ENCODE data around the gene LBR. TPM values are rescaled to one million over a fixed set of nuclear protein-coding genes. Genes with fewer than 3 reads are reported as not detected.

The LBR gene
- polyA plus RNA-seq, 1 donor (not counting 4 experiments of a cell fraction or from before 2014, with no cell fraction given), result 30.5 TPM

- Histone ChIP-seq H3K36me3 (ENCODE audit: control insufficient read depth in 2 of 2, extremely low read depth in 1 of 2, insufficient read depth in 2 of 2, low read length in 2 of 2) (no peaks in the 10 kb centered on the region), H3K9me3 (ENCODE audit: control insufficient read depth, low read depth, low read length) (no peaks in the 10 kb centered on the region), H3K4me2 (ENCODE audit: control insufficient read depth, extremely low read depth, insufficient read depth, low read depth, low read length) (no peak overlapping the region), H3K79me2 (ENCODE audit: control insufficient read depth, insufficient read depth, low read length) (no peaks in the 10 kb centered on the region), H3K4me1 (ENCODE audit: control insufficient read depth, extremely low read depth, insufficient read depth, low read length) (peaks cover 2% of the 10 kb centered on the region), H2AFZ (ENCODE audit: control insufficient read depth, low read length) (no peak overlapping the region), H4K20me1 (ENCODE audit: control insufficient read depth, extremely low read depth, insufficient read depth, low read length) (no peaks in the 10 kb centered on the region), H3K27ac (ENCODE audit: control insufficient read depth, insufficient read depth, low read length) (no peak overlapping the region), H3K9me1 (ENCODE audit: control insufficient read depth, extremely low read depth, insufficient read depth, low read length) (no peaks in the 10 kb centered on the region), H3K9ac (ENCODE audit: control insufficient read depth, extremely low read depth, insufficient read depth, low read length) (no peak overlapping the region), H3K27me3 (ENCODE audit: control insufficient read depth, extremely low read depth, insufficient read depth, low read length) (no peaks in the 10 kb centered on the region), H3K4me3 (ENCODE audit: control insufficient read depth in 2 of 3, extremely low read depth in 1 of 3, insufficient read depth in 2 of 3, low read depth in 1 of 3, low read length in 3 of 3) (no peak overlapping the region)
- dilution Hi-C loops (cut with MboI; ENCODE audit: extremely low pct_ligation_motif_present, low sequenced_read_pairs), result no loop called here
- no peak for DNase-seq (ENCODE audit: low read depth, low spot score)
- no peak for TF ChIP-seq EZH2 (IDR thresholded peaks at IDR 0.05; ENCODE audit: low read length)
- TF ChIP-seq CTCF (optimal IDR thresholded peaks at IDR 0.05 in 1 of 3, IDR thresholded peaks at IDR 0.05 in 1 of 3, conservative IDR thresholded peaks at IDR 0.05 in 1 of 3; ENCODE audit: extremely low read depth in 1 of 3, insufficient read depth in 2 of 3, low read length in 3 of 3), result no peak
- no peak for FAIRE-seq
These were observed 61.8 kb downstream of the LBR start for GRCh38 chr1:225366018-225366417.

GRCh38 chr1:225364439-225364838, 63.4 kb downstream of the LBR start:
- no peaks in the 10 kb centered on the region for H3K9me1 ChIP-seq (ENCODE audit: control insufficient read depth, extremely low read depth, insufficient read depth, low read length)
- DNase-seq (ENCODE audit: low read depth, low spot score), result no peak
- no peak overlapping the region for H3K9ac ChIP-seq (ENCODE audit: control insufficient read depth, extremely low read depth, insufficient read depth, low read length)
- TF ChIP-seq EZH2 (IDR thresholded peaks at IDR 0.05; ENCODE audit: low read length) (no peak), CTCF (optimal IDR thresholded peaks at IDR 0.05 in 1 of 3, IDR thresholded peaks at IDR 0.05 in 1 of 3, conservative IDR thresholded peaks at IDR 0.05 in 1 of 3; ENCODE audit: extremely low read depth in 1 of 3, insufficient read depth in 2 of 3, low read length in 3 of 3) (no peak)
- dilution Hi-C loops (cut with MboI; ENCODE audit: extremely low pct_ligation_motif_present, low sequenced_read_pairs), result no loop called here
- H3K27me3 ChIP-seq (ENCODE audit: control insufficient read depth, extremely low read depth, insufficient read depth, low read length), result no peaks in the 10 kb centered on the region
- H3K79me2 ChIP-seq (ENCODE audit: control insufficient read depth, insufficient read depth, low read length), result no peaks in the 10 kb centered on the region
- H2AFZ ChIP-seq (ENCODE audit: control insufficient read depth, low read length), result no peak overlapping the region
- H4K20me1 ChIP-seq (ENCODE audit: control insufficient read depth, extremely low read depth, insufficient read depth, low read length), result no peaks in the 10 kb centered on the region
- no peaks in the 10 kb centered on the region for H3K4me1 ChIP-seq (ENCODE audit: control insufficient read depth, extremely low read depth, insufficient read depth, low read length)
- no peaks in the 10 kb centered on the region for H3K36me3 ChIP-seq (ENCODE audit: control insufficient read depth in 2 of 2, extremely low read depth in 1 of 2, insufficient read depth in 2 of 2, low read length in 2 of 2)
- H3K4me2 ChIP-seq (ENCODE audit: control insufficient read depth, extremely low read depth, insufficient read depth, low read depth, low read length), result no peak overlapping the region
- H3K9me3 ChIP-seq (ENCODE audit: control insufficient read depth, low read depth, low read length), result no peaks in the 10 kb centered on the region
- H3K4me3 ChIP-seq (ENCODE audit: control insufficient read depth in 2 of 3, extremely low read depth in 1 of 3, insufficient read depth in 2 of 3, low read depth in 1 of 3, low read length in 3 of 3), result no peak overlapping the region
- no peak overlapping the region for H3K27ac ChIP-seq (ENCODE audit: control insufficient read depth, insufficient read depth, low read length)
- FAIRE-seq, result no peak
